Tibial artery (tissue), 4 donors: Measurements from ENCODE around the gene FAM187B.

Source experiments
- DNase-seq, 2 donors: peaks; one replicate each; pipeline ENCODE4 v3.0.0-alpha.2; 2019
- H3K27ac ChIP-seq, 2 donors: fragments of 200-600 bp; sonication (generic) in 1 of 2; 1 replicate in 1 of 2; 2 replicates in 1 of 2; pipeline ENCODE4 v1.5.1; 2018 to 2019; ENCODE audit warnings: mild to moderate bottlenecking in 1 of 2
- H3K27me3 ChIP-seq, 2 donors: fragments of 200-600 bp; sonication (generic) in 1 of 2; one replicate each; pipeline versions ENCODE4 v1.5.1 to v1.6.0; 2016 to 2019
- H3K36me3 ChIP-seq, 3 donors: fragments of 200-600 bp; sonication (generic) in 2 of 3; one replicate each; pipeline ENCODE4 v1.5.1; 2016 to 2019; ENCODE audit warnings: mild to moderate bottlenecking in 2 of 3
- H3K4me1 ChIP-seq, 4 donors: fragments of 200-600 bp; sonication (generic) in 2 of 4; 1 replicate in 3 of 4; 2 replicates in 1 of 4; pipeline ENCODE4 v1.5.1; 2016 to 2019
- H3K4me3 ChIP-seq, 2 donors: fragments of 200-600 bp; sonication (generic) in 1 of 2; 1 replicate in 1 of 2; 2 replicates in 1 of 2; pipeline ENCODE4 v1.5.1; 2018 to 2019; ENCODE audit warnings: mild to moderate bottlenecking in 2 of 2
- H3K9me3 ChIP-seq, 3 donors: fragments of 200-600 bp; sonication (generic) in 1 of 3; one replicate each; pipeline ENCODE4 v1.5.1; 2016 to 2019
- CTCF ChIP-seq, 2 experiments: fragments of 200-600 bp in 1 of 2; fragments of 450-650 bp in 1 of 2; IDR thresholded peaks; one replicate each; pipeline ENCODE4 v1.5.1; 2017 to 2019; ENCODE audit warnings: antibody characterized with exemption in 2 of 2, mild to moderate bottlenecking in 1 of 2, moderate library complexity in 1 of 2
- intact Hi-C: fragments of 100-400 bp; cut with DNase I; formaldehyde crosslinking; loops from one replicate; pipeline ENCODE4 v1.15.0; 2023; ENCODE audit warnings: low total_unique reads

The FAM187B gene

GRCh38 chr19:35225951-35226350, 2.6 kb downstream of the FAM187B start:
- H3K4me1 ChIP-seq, result no peaks in the 10 kb centered on the region
- TF ChIP-seq CTCF (IDR thresholded peaks at IDR 0.05), result no peak
- no peak overlapping the region for H3K4me3 ChIP-seq
- H3K9me3 ChIP-seq, result peaks cover 0 to 4% (median 0%) of the 10 kb centered on the region in 3 donors
- H3K27me3 ChIP-seq, result peaks cover 0 to 45% of the 10 kb centered on the region in 2 donors
- intact Hi-C loops, result no loop called here
- no peak overlapping the region for H3K27ac ChIP-seq
- DNase-seq, result no peak
- H3K36me3 ChIP-seq, result no peaks in the 10 kb centered on the region

GRCh38 chr19:35224681-35225571, 3.6 kb downstream of the FAM187B start:
- DNase-seq, result no peak
- H3K9me3 ChIP-seq, result peaks cover 0 to 4% (median 0%) of the 10 kb centered on the region in 3 donors
- no peak for TF ChIP-seq CTCF (IDR thresholded peaks at IDR 0.05)
- H3K27ac ChIP-seq, result no peak overlapping the region
- intact Hi-C loops, result no loop called here
- no peaks in the 10 kb centered on the region for H3K4me1 ChIP-seq
- peaks cover 0 to 45% of the 10 kb centered on the region in 2 donors for H3K27me3 ChIP-seq
- H3K4me3 ChIP-seq, result no peak overlapping the region
- no peaks in the 10 kb centered on the region for H3K36me3 ChIP-seq

- intact Hi-C loops, result no loop called here
- TF ChIP-seq CTCF (IDR thresholded peaks at IDR 0.05), result no peak
- Histone ChIP-seq H3K27ac (no peak overlapping the region), H3K36me3 (no peaks in the 10 kb centered on the region), H3K9me3 (peaks cover 0 to 6% (median 0%) of the 10 kb centered on the region in 3 donors), H3K4me1 (no peaks in the 10 kb centered on the region), H3K27me3 (peaks cover 0 to 45% of the 10 kb centered on the region in 2 donors), H3K4me3 (no peak overlapping the region)
- no peak for DNase-seq
Observed at GRCh38 chr19:35223862-35224505, 4.6 kb downstream of the FAM187B start.

- DNase-seq, result no peak
- H3K27me3 ChIP-seq, result peaks cover 0 to 40% of the 10 kb centered on the region in 2 donors
Observed at GRCh38 chr19:35223084-35223790, 5.3 kb downstream of the FAM187B start.

More at GRCh38 chr19:35223084-35223790, 5.3 kb downstream of the FAM187B start:
- TF ChIP-seq CTCF (IDR thresholded peaks at IDR 0.05), result no peak
- intact Hi-C loops, result no loop called here
- no peaks in the 10 kb centered on the region for H3K36me3 ChIP-seq
- no peak overlapping the region for H3K4me3 ChIP-seq
- H3K27ac ChIP-seq, result no peak overlapping the region
- H3K4me1 ChIP-seq, result no peaks in the 10 kb centered on the region
- H3K9me3 ChIP-seq, result peaks cover 0 to 7% (median 0%) of the 10 kb centered on the region in 3 donors
